Measurements from ENCODE around the gene NOX5.
A peak's percentile ranks its signal among the peaks of the same experiment; 100 is the strongest.

Gene NOX5

GRCh38 chr15:69025320-69025719 lies 10.8 kb downstream of the NOX5 start:
- in situ Hi-C loops (cut with HindIII; ENCODE audit: low sequenced_read_pairs): no loop called here
- H3K4me3 ChIP-seq (ENCODE audit: low read depth, low read length): no peak overlapping the region
- TF ChIP-seq, protein P1, sequence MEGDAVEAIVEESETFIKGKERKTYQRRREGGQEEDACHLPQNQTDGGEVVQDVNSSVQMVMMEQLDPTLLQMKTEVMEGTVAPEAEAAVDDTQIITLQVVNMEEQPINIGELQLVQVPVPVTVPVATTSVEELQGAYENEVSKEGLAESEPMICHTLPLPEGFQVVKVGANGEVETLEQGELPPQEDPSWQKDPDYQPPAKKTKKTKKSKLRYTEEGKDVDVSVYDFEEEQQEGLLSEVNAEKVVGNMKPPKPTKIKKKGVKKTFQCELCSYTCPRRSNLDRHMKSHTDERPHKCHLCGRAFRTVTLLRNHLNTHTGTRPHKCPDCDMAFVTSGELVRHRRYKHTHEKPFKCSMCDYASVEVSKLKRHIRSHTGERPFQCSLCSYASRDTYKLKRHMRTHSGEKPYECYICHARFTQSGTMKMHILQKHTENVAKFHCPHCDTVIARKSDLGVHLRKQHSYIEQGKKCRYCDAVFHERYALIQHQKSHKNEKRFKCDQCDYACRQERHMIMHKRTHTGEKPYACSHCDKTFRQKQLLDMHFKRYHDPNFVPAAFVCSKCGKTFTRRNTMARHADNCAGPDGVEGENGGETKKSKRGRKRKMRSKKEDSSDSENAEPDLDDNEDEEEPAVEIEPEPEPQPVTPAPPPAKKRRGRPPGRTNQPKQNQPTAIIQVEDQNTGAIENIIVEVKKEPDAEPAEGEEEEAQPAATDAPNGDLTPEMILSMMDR (IDR thresholded peaks at IDR 0.05; ENCODE audit: low read depth, low read length): no peak
- no peak for DNase-seq (ENCODE audit: low read depth, low spot score)

- no peak for DNase-seq (ENCODE audit: low read depth, low spot score)
- TF ChIP-seq, protein P1 (IDR thresholded peaks at IDR 0.05; ENCODE audit: low read depth, low read length): no peak
- in situ Hi-C loops (cut with HindIII; ENCODE audit: low sequenced_read_pairs): no loop called here
These were observed 11.9 kb downstream of the NOX5 start for GRCh38 chr15:69026355-69026754.

DNA sequence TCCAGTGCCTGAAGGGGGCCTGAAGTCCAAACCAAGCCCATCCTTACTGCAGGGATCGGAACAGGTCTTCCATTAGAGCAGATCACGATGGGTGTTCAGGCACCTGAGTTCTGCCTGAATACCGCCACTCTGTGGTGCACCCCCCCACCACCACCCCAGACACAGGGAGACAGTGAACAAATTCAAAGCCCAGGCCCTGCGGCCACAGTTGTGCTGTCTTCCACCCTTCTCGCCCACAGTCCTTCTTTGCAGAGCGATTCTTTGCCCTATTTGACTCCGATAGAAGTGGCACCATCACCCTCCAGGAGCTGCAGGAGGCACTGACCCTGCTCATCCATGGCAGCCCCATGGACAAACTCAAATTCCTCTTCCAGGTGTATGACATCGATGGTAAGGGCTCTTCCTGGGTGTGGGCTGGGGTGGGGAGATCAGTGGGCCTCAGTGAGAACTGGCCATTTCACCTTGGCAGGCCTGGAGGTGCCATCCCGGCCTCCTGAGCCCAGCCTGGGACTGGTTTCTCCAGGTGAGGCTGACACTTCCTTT lies 13.6 kb downstream of the NOX5 start:
- H3K4me3 ChIP-seq (ENCODE audit: low read depth, low read length): no peak overlapping the region
- in situ Hi-C loops (cut with HindIII; ENCODE audit: low sequenced_read_pairs): no loop called here
- TF ChIP-seq, protein P1 (IDR thresholded peaks at IDR 0.05; ENCODE audit: low read depth, low read length): no peak
- no peak for DNase-seq (ENCODE audit: low read depth, low spot score)

More at GRCh38 chr15:69026355-69026754, 11.9 kb downstream of the NOX5 start:
- H3K4me3 ChIP-seq (ENCODE audit: low read depth, low read length): no peak overlapping the region

GRCh38 chr15:69031013-69032001 lies 16.8 kb downstream of the NOX5 start:
- TF ChIP-seq, protein P1 (IDR thresholded peaks at IDR 0.05; ENCODE audit: low read depth, low read length): peak; percentile 73
- in situ Hi-C loops (cut with HindIII; ENCODE audit: low sequenced_read_pairs): no loop called here

DNA sequence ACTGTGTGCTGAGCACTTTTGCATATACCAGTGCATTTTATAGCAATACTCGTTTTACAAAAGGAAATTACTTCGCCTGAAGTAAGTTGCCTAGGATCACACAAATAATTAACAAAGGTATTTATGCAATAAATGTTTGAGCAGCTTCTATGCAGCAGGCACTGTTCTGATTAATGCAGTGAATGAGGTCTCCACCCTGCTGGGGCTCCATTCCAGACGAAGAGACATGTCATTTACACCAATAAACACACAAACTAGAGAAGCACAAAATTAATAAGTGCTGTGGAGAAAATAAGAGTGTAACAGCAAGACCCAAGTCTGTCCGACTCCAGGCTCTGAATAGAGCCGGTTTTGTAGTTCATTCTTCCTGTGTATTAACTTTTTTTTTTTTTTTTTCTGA lies 17.5 kb downstream of the NOX5 start:
- in situ Hi-C loops (cut with HindIII; ENCODE audit: low sequenced_read_pairs): no loop called here
- TF ChIP-seq, protein P1 (IDR thresholded peaks at IDR 0.05; ENCODE audit: low read depth, low read length): no peak
- H3K4me3 ChIP-seq (ENCODE audit: low read depth, low read length): no peak overlapping the region
- no peak for DNase-seq (ENCODE audit: low read depth, low spot score)

More at GRCh38 chr15:69031013-69032001, 16.8 kb downstream of the NOX5 start:
- DNase-seq (ENCODE audit: low read depth, low spot score): peak; percentile 27
- peak overlapping the region; percentile 31 for H3K4me3 ChIP-seq (ENCODE audit: low read depth, low read length)

DNA sequence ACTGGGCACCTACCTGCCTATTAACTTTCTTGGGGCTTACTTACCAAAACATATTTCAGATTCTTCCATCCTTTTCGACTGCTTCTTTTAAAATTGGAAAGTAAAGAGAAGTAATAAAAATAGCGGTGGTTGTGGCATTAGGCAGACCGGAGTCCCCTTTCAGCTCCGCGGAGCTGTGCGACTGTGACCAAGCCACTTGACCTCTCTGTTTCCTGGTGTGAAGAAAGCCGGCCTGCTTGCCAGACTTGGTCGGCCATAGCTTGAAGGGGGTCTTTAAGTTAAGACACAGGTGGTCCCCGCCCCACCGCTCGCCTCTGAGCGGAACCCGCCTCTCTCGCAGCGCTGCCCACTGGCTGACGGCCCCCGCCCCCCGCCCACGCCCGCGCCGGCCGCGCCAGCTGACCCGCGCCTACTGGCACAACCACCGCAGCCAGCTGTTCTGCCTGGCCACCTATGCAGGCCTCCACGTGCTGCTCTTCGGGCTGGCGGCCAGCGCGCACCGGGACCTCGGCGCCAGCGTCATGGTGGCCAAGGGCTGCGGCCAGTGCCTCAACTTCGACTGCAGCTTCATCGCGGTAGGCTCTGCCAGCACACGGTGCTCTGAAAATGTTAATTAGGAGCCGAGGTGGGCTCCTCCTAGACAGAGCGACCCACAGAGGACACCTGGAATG lies 18.3 kb downstream of the NOX5 start:
- TF ChIP-seq, protein P1 (IDR thresholded peaks at IDR 0.05; ENCODE audit: low read depth, low read length): no peak
- in situ Hi-C loops (cut with HindIII; ENCODE audit: low sequenced_read_pairs): no loop called here
- H3K4me3 ChIP-seq (ENCODE audit: low read depth, low read length): no peak overlapping the region
- DNase-seq (ENCODE audit: low read depth, low spot score): no peak
